Calu3 (cell line): ENCODE results near the gene PTPRN2. TPM values are rescaled to one million over a fixed set of nuclear protein-coding genes. Genes with fewer than 3 reads are reported as not detected.

ENCODE experiments used
- BruUV-seq: library from RNA; stranded (reverse); fragments of 400-500 nt; replicated peaks from 2 replicates; lab custom pipeline; 2021; lab: Mats Ljungman, UMichigan
- CTCF ChIA-PET: fragments of 300-600 bp; sonication (Branson Sonifier 250); formaldehyde crosslinking; loops from one replicate; lab custom pipeline; 2022; ENCODE audit warnings: antibody characterized with exemption; lab: Charles Lee
- DNase-seq: peaks from one replicate; pipeline ENCODE4 v3.0.0; 2022
- H3K27ac Mint-ChIP-seq: one replicate; pipeline ENCODE4 v1.8.0; 2022; ENCODE audit warnings: mixed read lengths; ENCODE audit not compliant: unreplicated experiment
- H3K27me3 Mint-ChIP-seq: one replicate; pipeline ENCODE4 v1.8.0; 2022; ENCODE audit warnings: mixed read lengths; ENCODE audit not compliant: unreplicated experiment
- H3K36me3 Mint-ChIP-seq: one replicate; pipeline ENCODE4 v1.8.0; 2022; ENCODE audit warnings: mild to moderate bottlenecking, moderate library complexity, mixed read lengths; ENCODE audit not compliant: insufficient read depth, unreplicated experiment
- H3K4me1 Mint-ChIP-seq: one replicate; pipeline ENCODE4 v1.8.0; 2022; ENCODE audit warnings: mild to moderate bottlenecking, low read depth, mixed read lengths; ENCODE audit not compliant: unreplicated experiment
- H3K4me3 Mint-ChIP-seq: one replicate; pipeline ENCODE4 v1.8.0; 2022; ENCODE audit warnings: mild to moderate bottlenecking, low read depth, moderate library complexity, mixed read lengths; ENCODE audit not compliant: unreplicated experiment
- H3K9me3 Mint-ChIP-seq: one replicate; pipeline ENCODE4 v1.8.0; 2022; ENCODE audit warnings: low read depth, mixed read lengths; ENCODE audit not compliant: unreplicated experiment
- CTCF ChIP-seq: fragments of 200-600 bp; IDR thresholded peaks from one replicate; pipeline ENCODE4 v1.8.0; 2022; ENCODE audit warnings: antibody characterized with exemption; ENCODE audit not compliant: unreplicated experiment
- intact Hi-C: fragments of 100-400 bp; cut with micrococcal nuclease; formaldehyde crosslinking; loops from one replicate; pipeline ENCODE4 v1.10.0; 2022; ENCODE audit not compliant: unreplicated experiment
- total RNA-seq: library from RNA; stranded (reverse); gene quantifications from 2 replicates; pipeline ENCODE4 v1.2.3, GENCODE V29; 2022

The PTPRN2 gene
- total RNA-seq, 1 experiment from 2014 or later = 2.0 TPM

GRCh38 chr7:158560386-158560785 is 27.2 kb downstream of the PTPRN2 start:
- TF ChIP-seq CTCF = no peak
- intact Hi-C loops = no loop called here

GRCh38 chr7:158559356-158559755 is 28.3 kb downstream of the PTPRN2 start:
- no TSS peak for BruUV-seq
- Mint-ChIP-seq H3K27ac (no peak overlapping the region), H3K4me1 (no peaks in the 10 kb centered on the region), H3K36me3 (no peaks in the 10 kb centered on the region), H3K9me3 (peaks cover 6% of the 10 kb centered on the region), H3K27me3 (no peaks in the 10 kb centered on the region), H3K4me3 (no peak overlapping the region)
- TF ChIP-seq CTCF = no peak
- intact Hi-C loops = no loop called here
- CTCF ChIA-PET = no interaction called here
- DNase-seq = no peak

More at GRCh38 chr7:158560386-158560785, 27.2 kb downstream of the PTPRN2 start:
- Mint-ChIP-seq H3K27me3 (no peaks in the 10 kb centered on the region), H3K9me3 (peaks cover 4% of the 10 kb centered on the region), H3K4me3 (no peak overlapping the region), H3K4me1 (no peaks in the 10 kb centered on the region), H3K36me3 (no peaks in the 10 kb centered on the region), H3K27ac (no peak overlapping the region)
- DNase-seq = no peak
- BruUV-seq = no TSS peak
- CTCF ChIA-PET = no interaction called here

GRCh38 chr7:158558816-158559215 is 28.8 kb downstream of the PTPRN2 start:
- H3K27me3 Mint-ChIP-seq = no peaks in the 10 kb centered on the region
- intact Hi-C loops = no loop called here
- no peak for TF ChIP-seq CTCF
- CTCF ChIA-PET = no interaction called here
- BruUV-seq = no TSS peak
- DNase-seq = no peak
- no peaks in the 10 kb centered on the region for H3K4me1 Mint-ChIP-seq
- no peaks in the 10 kb centered on the region for H3K36me3 Mint-ChIP-seq
- H3K4me3 Mint-ChIP-seq = no peak overlapping the region
- no peak overlapping the region for H3K27ac Mint-ChIP-seq
- H3K9me3 Mint-ChIP-seq = peaks cover 6% of the 10 kb centered on the region

- Mint-ChIP-seq H3K27ac (no peak overlapping the region), H3K36me3 (no peaks in the 10 kb centered on the region), H3K27me3 (no peaks in the 10 kb centered on the region), H3K9me3 (peaks cover 6% of the 10 kb centered on the region), H3K4me3 (no peak overlapping the region), H3K4me1 (no peaks in the 10 kb centered on the region)
- intact Hi-C loops = no loop called here
- no peak for DNase-seq
- no TSS peak for BruUV-seq
- CTCF ChIA-PET = no interaction called here
- TF ChIP-seq CTCF = no peak
Measured at GRCh38 chr7:158557441-158557755, 30.2 kb downstream of the PTPRN2 start.
